Measurements from ENCODE around the gene C2orf68. TPM values are rescaled to one million over a fixed set of nuclear protein-coding genes. Genes with fewer than 3 reads are reported as not detected.
"Not testable (repeated sequence)": the region's sequence is repeated elsewhere in the genome, so short reads cannot be mapped to it uniquely, and the experiment has no call there.

Gene C2orf68
- total RNA-seq (2014; rRNA removed; shearing (Covaris generic); ENCODE audit: low replicate concordance): 37.0 and 60.7 TPM in 2 replicates

GRCh38 chr2:85611705-85612587 lies at the start of gene C2orf68:
C2orf68 (minus strand) TSS chr2:85612066; CDS start chr2:85611984, 82 bp downstream.
- in situ Hi-C loops (cut with HindIII; ENCODE audit: low pct_unique_long_range_greater_than_20kb, low sequenced_read_pairs): no loop called here
- DNase-seq (ENCODE audit: low read depth): peak; percentile 86

- no peak for DNase-seq (ENCODE audit: low read depth)
- in situ Hi-C loops (cut with HindIII; ENCODE audit: low pct_unique_long_range_greater_than_20kb, low sequenced_read_pairs): no loop called here
These were observed 49.4 kb upstream of the C2orf68 start for GRCh38 chr2:85661139-85661858.

GRCh38 chr2:85660725-85661124 lies 48.9 kb upstream of the C2orf68 start:
- no peak for DNase-seq (ENCODE audit: low read depth)
- in situ Hi-C loops (cut with HindIII; ENCODE audit: low pct_unique_long_range_greater_than_20kb, low sequenced_read_pairs): no loop called here

- in situ Hi-C loops (cut with HindIII; ENCODE audit: low pct_unique_long_range_greater_than_20kb, low sequenced_read_pairs); DNase-seq (ENCODE audit: low read depth): not testable (repeated sequence)
These were observed 48.4 kb upstream of the C2orf68 start for GRCh38 chr2:85660301-85660700.

- in situ Hi-C loops (cut with HindIII; ENCODE audit: low pct_unique_long_range_greater_than_20kb, low sequenced_read_pairs): no loop called here
- DNase-seq (ENCODE audit: low read depth): no peak
These were observed 47.6 kb upstream of the C2orf68 start for GRCh38 chr2:85659324-85659981.

- DNase-seq (ENCODE audit: low read depth); in situ Hi-C loops (cut with HindIII; ENCODE audit: low pct_unique_long_range_greater_than_20kb, low sequenced_read_pairs): not testable (repeated sequence)
These were observed 45.5 kb upstream of the C2orf68 start for GRCh38 chr2:85657399-85657798.

GRCh38 chr2:85656468-85656867 lies 44.6 kb upstream of the C2orf68 start:
- no peak for DNase-seq (ENCODE audit: low read depth)
- in situ Hi-C loops (cut with HindIII; ENCODE audit: low pct_unique_long_range_greater_than_20kb, low sequenced_read_pairs): no loop called here

GRCh38 chr2:85655961-85656417 lies 44.1 kb upstream of the C2orf68 start:
- DNase-seq (ENCODE audit: low read depth): peak; percentile 35
- in situ Hi-C loops (cut with HindIII; ENCODE audit: low pct_unique_long_range_greater_than_20kb, low sequenced_read_pairs): no loop called here

GRCh38 chr2:85653996-85654395 lies 42.1 kb upstream of the C2orf68 start:
- in situ Hi-C loops (cut with HindIII; ENCODE audit: low pct_unique_long_range_greater_than_20kb, low sequenced_read_pairs): no loop called here
- no peak for DNase-seq (ENCODE audit: low read depth)

GRCh38 chr2:85652056-85652455 lies 40.2 kb upstream of the C2orf68 start:
- in situ Hi-C loops (cut with HindIII; ENCODE audit: low pct_unique_long_range_greater_than_20kb, low sequenced_read_pairs): no loop called here

GRCh38 chr2:85651097-85651496 lies 39.2 kb upstream of the C2orf68 start:
- in situ Hi-C loops (cut with HindIII; ENCODE audit: low pct_unique_long_range_greater_than_20kb, low sequenced_read_pairs): no loop called here
- no peak for DNase-seq (ENCODE audit: low read depth)

More at GRCh38 chr2:85652056-85652455, 40.2 kb upstream of the C2orf68 start:
- DNase-seq (ENCODE audit: low read depth): no peak

- no peak for DNase-seq (ENCODE audit: low read depth)
These were observed 38.6 kb upstream of the C2orf68 start for GRCh38 chr2:85650456-85650855.

GRCh38 chr2:85649201-85650190 lies 37.6 kb upstream of the C2orf68 start:
- in situ Hi-C loops (cut with HindIII; ENCODE audit: low pct_unique_long_range_greater_than_20kb, low sequenced_read_pairs): no loop called here
- no peak for DNase-seq (ENCODE audit: low read depth)

More at GRCh38 chr2:85650456-85650855, 38.6 kb upstream of the C2orf68 start:
- in situ Hi-C loops (cut with HindIII; ENCODE audit: low pct_unique_long_range_greater_than_20kb, low sequenced_read_pairs): no loop called here

GRCh38 chr2:85648619-85649018 lies 36.8 kb upstream of the C2orf68 start:
- in situ Hi-C loops (cut with HindIII; ENCODE audit: low pct_unique_long_range_greater_than_20kb, low sequenced_read_pairs): no loop called here
- DNase-seq (ENCODE audit: low read depth): no peak

GRCh38 chr2:85647823-85648526 lies 36.1 kb upstream of the C2orf68 start:
- DNase-seq (ENCODE audit: low read depth): no peak
- in situ Hi-C loops (cut with HindIII; ENCODE audit: low pct_unique_long_range_greater_than_20kb, low sequenced_read_pairs): no loop called here

- in situ Hi-C loops (cut with HindIII; ENCODE audit: low pct_unique_long_range_greater_than_20kb, low sequenced_read_pairs): no loop called here
- no peak for DNase-seq (ENCODE audit: low read depth)
These were observed 34.3 kb upstream of the C2orf68 start for GRCh38 chr2:85646166-85646565.

- in situ Hi-C loops (cut with HindIII; ENCODE audit: low pct_unique_long_range_greater_than_20kb, low sequenced_read_pairs): no loop called here
- DNase-seq (ENCODE audit: low read depth): no peak
These were observed 33.0 kb upstream of the C2orf68 start for GRCh38 chr2:85644909-85645308.
